CD14-positive monocyte (primary cell): ENCODE results near the gene DBNDD1. TPM values are rescaled to one million over a fixed set of nuclear protein-coding genes. Genes with fewer than 3 reads are reported as not detected.

Source experiments
- DNase-seq, 3 donors: peaks; one replicate each; pipeline ENCODE4 v3.0.0-alpha.2; 2011 to 2022
- H2AFZ ChIP-seq: 2 replicates; pipeline ENCODE4 v1.6.0; 2012; ENCODE audit warnings: mild to moderate bottlenecking, low read depth, low read length, inconsistent platforms; ENCODE audit not compliant: insufficient read depth, poor library complexity, severe bottlenecking
- H3K27ac ChIP-seq, 2 donors: 1 replicate in 1 of 2; 2 replicates in 1 of 2; pipeline ENCODE4 v1.5.1; 2012 to 2013; ENCODE audit warnings: low read length in 2 of 2, control low read depth in 1 of 2, inconsistent platforms in 1 of 2, low read depth in 1 of 2, mild to moderate bottlenecking in 1 of 2
- H3K27me3 ChIP-seq, 2 donors: one replicate each; pipeline versions ENCODE4 v1.6.0 to v1.6.1; 2011 to 2013; ENCODE audit warnings: low read length in 2 of 2; ENCODE audit not compliant: control insufficient read depth in 2 of 2, insufficient read depth in 2 of 2
- H3K36me3 ChIP-seq, 2 donors: replicated peaks in 1 of 2; 1 replicate in 1 of 2; 2 replicates in 1 of 2; pipeline versions ENCODE4 v1.5.1 to v1.6.1; 2012 to 2013; ENCODE audit warnings: low read length in 2 of 2, control low read depth in 1 of 2, inconsistent platforms in 1 of 2, mild to moderate bottlenecking in 1 of 2; ENCODE audit not compliant: insufficient read depth in 2 of 2, control insufficient read depth in 1 of 2
- H3K4me1 ChIP-seq, 2 donors: 1 replicate in 1 of 2; 2 replicates in 1 of 2; pipeline versions ENCODE4 v1.5.1 to v1.6.1; 2012 to 2013; ENCODE audit warnings: low read length in 2 of 2, control low read depth in 1 of 2, inconsistent platforms in 1 of 2, mild to moderate bottlenecking in 1 of 2, moderate library complexity in 1 of 2; ENCODE audit not compliant: insufficient read depth in 2 of 2, control insufficient read depth in 1 of 2
- H3K4me2 ChIP-seq: replicated peaks from 2 replicates; pipeline ENCODE3; 2012; ENCODE audit warnings: low read length, moderate library complexity, mild to moderate bottlenecking; ENCODE audit not compliant: poor library complexity, severe bottlenecking; ENCODE audit errors: extremely low read depth
- H3K4me3 ChIP-seq, 3 experiments: fragments of 200-600 bp in 1 of 3; sonication (generic) in 1 of 3; replicated peaks in 1 of 3; 1 replicate in 2 of 3; 2 replicates in 1 of 3; pipeline ENCODE4 v1.5.1; 2011 to 2013; ENCODE audit warnings: low read length in 3 of 3, mild to moderate bottlenecking in 3 of 3, control low read depth in 2 of 3, low read depth in 2 of 3, inconsistent platforms in 1 of 3, moderate library complexity in 1 of 3
- H3K79me2 ChIP-seq: 2 replicates; pipeline ENCODE4 v1.6.0; 2012; ENCODE audit warnings: mild to moderate bottlenecking, control low read depth, inconsistent platforms, low read length, moderate library complexity; ENCODE audit not compliant: insufficient read depth
- H3K9ac ChIP-seq: 2 replicates; pipeline ENCODE4 v1.6.0; 2017; ENCODE audit warnings: low read length, mild to moderate bottlenecking; ENCODE audit not compliant: insufficient read depth, poor library complexity, severe bottlenecking
- H3K9me3 ChIP-seq, 2 donors: replicated peaks in 1 of 2; 1 replicate in 1 of 2; 2 replicates in 1 of 2; pipeline versions ENCODE4 v1.5.1 to v1.6.1; 2012 to 2013; ENCODE audit warnings: low read length in 2 of 2, control low read depth in 1 of 2; ENCODE audit not compliant: control insufficient read depth in 1 of 2, insufficient read depth in 1 of 2
- H4K20me1 ChIP-seq: 2 replicates; pipeline ENCODE4 v1.6.0; 2012; ENCODE audit warnings: mild to moderate bottlenecking, low read length, control low read depth, moderate library complexity; ENCODE audit not compliant: insufficient read depth
- H3K27ac Mint-ChIP-seq, 7 donors: one replicate each; pipeline ENCODE4 v1.8.0; 2020; ENCODE audit warnings: mild to moderate bottlenecking in 7 of 7, mixed read lengths in 7 of 7, moderate library complexity in 6 of 7, inconsistent platforms in 2 of 7
- H3K27me3 Mint-ChIP-seq, 3 donors: one replicate each; pipeline ENCODE4 v1.8.0; 2021 to 2022; ENCODE audit warnings: low read depth in 3 of 3, mild to moderate bottlenecking in 3 of 3, mixed read lengths in 3 of 3, moderate library complexity in 3 of 3, inconsistent platforms in 1 of 3
- H3K36me3 Mint-ChIP-seq, 2 donors: one replicate each; pipeline ENCODE4 v1.8.0; 2020; ENCODE audit warnings: mixed read lengths in 2 of 2, inconsistent platforms in 1 of 2, mild to moderate bottlenecking in 1 of 2
- H3K4me1 Mint-ChIP-seq: one replicate; pipeline ENCODE4 v1.8.0; 2020; ENCODE audit warnings: mild to moderate bottlenecking, mixed read lengths
- H3K4me3 Mint-ChIP-seq, 2 donors: one replicate each; pipeline ENCODE4 v1.8.0; 2020; ENCODE audit warnings: mild to moderate bottlenecking in 2 of 2, mixed read lengths in 2 of 2, moderate library complexity in 1 of 2
- H3K9me3 Mint-ChIP-seq, 7 donors: one replicate each; pipeline ENCODE4 v1.8.0; 2020 to 2022; ENCODE audit warnings: mixed read lengths in 7 of 7, mild to moderate bottlenecking in 6 of 7, moderate library complexity in 6 of 7, inconsistent platforms in 2 of 7
- CTCF ChIP-seq: fragments of 200-600 bp; IDR thresholded peaks from one replicate; pipeline ENCODE4 v1.8.0; 2022; ENCODE audit warnings: antibody characterized with exemption, mild to moderate bottlenecking
- WGBS: methylation state at CpG from one replicate; pipeline ENCODE4 v1.1.5; 2013; ENCODE audit warnings: missing lambda C conversion rate; ENCODE audit not compliant: insufficient coverage; 5-methylcytosine and 5-hydroxymethylcytosine counted together
- intact Hi-C, 2 donors: fragments of 100-400 bp; cut with micrococcal nuclease; formaldehyde crosslinking; loops; one replicate each; pipeline versions ENCODE4 v1.15.0 to v1.15.1; 2023
- polyA plus RNA-seq, 3 donors: library from polyadenylated mRNA; depleted of rRNA in 1 of 3; unstranded in 2 of 3; stranded (reverse) in 1 of 3; fragments of 300-500 nt in 2 of 3; fragments of >200 nt in 1 of 3; fragmentation: Illumina TruSeq in 2 of 3; gene quantifications; 1 replicate in 2 of 3; 2 replicates in 1 of 3; pipeline ENCODE4 v1.2.3, GENCODE V29; 2012 to 2021

DBNDD1 gene
- polyA plus RNA-seq, 3 donors = 0.07 TPM; not detected in 2

- no peak for TF ChIP-seq CTCF
- Mint-ChIP-seq H3K36me3 (peaks cover 9 to 19% of the 10 kb centered on the region in 2 donors), H3K9me3 (peaks cover 0 to 4% (median 0%) of the 10 kb centered on the region in 7 donors), H3K27me3 (peaks cover 0 to 2% (median 1%) of the 10 kb centered on the region in 3 donors), H3K4me3 (peak overlapping the region; percentile 98), H3K27ac (peak overlapping the region; percentile 85 to 97 (median 92)), H3K4me1 (peaks cover 50% of the 10 kb centered on the region)
- Histone ChIP-seq H2AFZ (peak overlapping the region; percentile 99), H3K4me2 (peak overlapping the region; percentile 99), H3K27ac (peak overlapping the region; percentile 68 to 90), H3K27me3 (no peaks in the 10 kb centered on the region), H3K9me3 (no peaks in the 10 kb centered on the region), H3K79me2 (peaks cover 77% of the 10 kb centered on the region), H4K20me1 (peaks cover 39% of the 10 kb centered on the region), H3K36me3 (peaks cover 3 to 12% of the 10 kb centered on the region in 2 donors), H3K9ac (peak overlapping the region; percentile 86), H3K4me3 (peak overlapping the region; percentile 58 to 95 (median 74)), H3K4me1 (peaks cover 51 to 63% of the 10 kb centered on the region in 2 donors)
- intact Hi-C loops = no loop called here
- WGBS = under 1% methylated on average over 104 of the region's 104 CpGs
- peak; percentile 91 to 96 (median 91) for DNase-seq
Measured at GRCh38 chr16:89972244-89973234, 46.7 kb downstream of the DBNDD1 start.

GRCh38 chr16:89971495-89972243 is 47.6 kb downstream of the DBNDD1 start:
- H3K4me2 ChIP-seq = peak overlapping the region; percentile 99
- Mint-ChIP-seq H3K4me1 (peaks cover 59% of the 10 kb centered on the region), H3K27ac (peak overlapping the region; percentile 85 to 94 (median 90)), H3K27me3 (peaks cover 0 to 3% (median 1%) of the 10 kb centered on the region in 3 donors), H3K4me3 (peak overlapping the region; percentile 98), H3K36me3 (peaks cover 10 to 18% of the 10 kb centered on the region in 2 donors), H3K9me3 (peaks cover 0 to 4% (median 0%) of the 10 kb centered on the region in 7 donors)
- peaks cover 69% of the 10 kb centered on the region for H3K79me2 ChIP-seq
- no peak for DNase-seq
- peak overlapping the region; percentile 86 for H3K9ac ChIP-seq
- H3K27me3 ChIP-seq = no peaks in the 10 kb centered on the region
- H3K4me3 ChIP-seq = peak overlapping the region; percentile 58 to 95 (median 74)
- 34% methylated on average over 41 of the region's 42 CpGs for WGBS
- H2AFZ ChIP-seq = peak overlapping the region; percentile 99
- peaks cover 4 to 11% of the 10 kb centered on the region in 2 donors for H3K36me3 ChIP-seq
- intact Hi-C loops = no loop called here
- H3K4me1 ChIP-seq = peaks cover 59 to 71% of the 10 kb centered on the region in 2 donors
- H3K27ac ChIP-seq = peak overlapping the region; percentile 68 to 90
- peaks cover 41% of the 10 kb centered on the region for H4K20me1 ChIP-seq
- TF ChIP-seq CTCF = no peak
- no peaks in the 10 kb centered on the region for H3K9me3 ChIP-seq
